SJSA1 (cell line): ENCODE results near the gene RPS21. TPM values are rescaled to one million over a fixed set of nuclear protein-coding genes. Genes with fewer than 3 reads are reported as not detected.

Experiments used
- DNase-seq, 2 experiments: peaks; one replicate each; pipeline ENCODE4 v3.0.0-alpha.2; 2015 to 2020; ENCODE audit warnings: low spot score in 2 of 2, low read depth in 1 of 2
- H3K27ac ChIP-seq: fragments of 250-450 bp; sonication (Bioruptor Pico); 2 replicates; pipeline ENCODE4 v1.5.1; 2020; ENCODE audit warnings: mild to moderate bottlenecking, moderate library complexity
- H3K27me3 ChIP-seq: fragments of 250-450 bp; sonication (Bioruptor Pico); replicated peaks from 2 replicates; pipeline ENCODE4 v1.5.1; 2020; ENCODE audit warnings: mild to moderate bottlenecking, moderate library complexity
- H3K36me3 ChIP-seq: fragments of 250-450 bp; sonication (Bioruptor Pico); 2 replicates; pipeline ENCODE4 v1.5.1; 2020; ENCODE audit warnings: mild to moderate bottlenecking
- H3K4me1 ChIP-seq: fragments of 250-450 bp; sonication (Bioruptor Pico); replicated peaks from 2 replicates; pipeline ENCODE4 v1.6.1; 2021; ENCODE audit warnings: mild to moderate bottlenecking
- H3K4me3 ChIP-seq: fragments of 250-450 bp; sonication (Bioruptor Pico); 2 replicates; pipeline ENCODE4 v1.5.1; 2020; ENCODE audit warnings: mild to moderate bottlenecking
- H3K9me3 ChIP-seq: fragments of 250-450 bp; sonication (Bioruptor Pico); replicated peaks from 2 replicates; pipeline ENCODE4 v1.5.1; 2020; ENCODE audit warnings: mild to moderate bottlenecking
- total RNA-seq: library from RNA; depleted of rRNA; stranded (reverse); fragments of >200 nt; shearing (Covaris generic); gene quantifications from 2 replicates; pipeline ENCODE4 v1.2.3, GENCODE V29; 2014

Gene RPS21
- total RNA-seq, 1 experiment from 2014 or later, result 1,367 TPM

GRCh38 chr20:62398120-62398821, 11.4 kb downstream of the RPS21 start:
- Histone ChIP-seq H3K36me3 (peaks cover 16% of the 10 kb centered on the region), H3K4me3 (no peak overlapping the region), H3K9me3 (no peaks in the 10 kb centered on the region), H3K27me3 (no peaks in the 10 kb centered on the region), H3K27ac (no peak overlapping the region), H3K4me1 (no peaks in the 10 kb centered on the region)
- DNase-seq, result no peak

GRCh38 chr20:62400021-62400420, 13.1 kb downstream of the RPS21 start:
- Histone ChIP-seq H3K4me1 (peaks cover under 1% of the 10 kb centered on the region; the same call in 1 of the 2 replicates), H3K36me3 (peaks cover 5% of the 10 kb centered on the region; the same call in 1 of the 2 replicates), H3K4me3 (no peak overlapping the region), H3K9me3 (no peaks in the 10 kb centered on the region), H3K27ac (no peak overlapping the region), H3K27me3 (no peaks in the 10 kb centered on the region)
- no peak for DNase-seq

- peaks cover 8% of the 10 kb centered on the region; the same call in 1 of the 2 replicates for H3K36me3 ChIP-seq
- H3K27ac ChIP-seq, result no peak overlapping the region
- H3K9me3 ChIP-seq, result no peaks in the 10 kb centered on the region
- no peak for DNase-seq
- H3K4me3 ChIP-seq, result no peak overlapping the region
- peaks cover 5% of the 10 kb centered on the region for H3K4me1 ChIP-seq
- no peaks in the 10 kb centered on the region for H3K27me3 ChIP-seq
Observed at GRCh38 chr20:62400541-62400940, 13.6 kb downstream of the RPS21 start.

GRCh38 chr20:62401331-62401779, 14.5 kb downstream of the RPS21 start:
- H3K36me3 ChIP-seq, result peaks cover 8% of the 10 kb centered on the region; the same call in 1 of the 2 replicates
- no peak for DNase-seq
- H3K4me1 ChIP-seq, result peaks cover 13% of the 10 kb centered on the region
- no peaks in the 10 kb centered on the region for H3K9me3 ChIP-seq
- H3K27me3 ChIP-seq, result no peaks in the 10 kb centered on the region
- no peak overlapping the region for H3K4me3 ChIP-seq
- H3K27ac ChIP-seq, result no peak overlapping the region

- Histone ChIP-seq H3K9me3 (no peaks in the 10 kb centered on the region), H3K27ac (no peak overlapping the region), H3K4me1 (peaks cover 21% of the 10 kb centered on the region), H3K36me3 (peaks cover 8% of the 10 kb centered on the region; the same call in 1 of the 2 replicates), H3K27me3 (no peaks in the 10 kb centered on the region), H3K4me3 (no peak overlapping the region)
- no peak for DNase-seq
Observed at GRCh38 chr20:62402456-62403150, 15.7 kb downstream of the RPS21 start.

- H3K4me3 ChIP-seq, result no peak overlapping the region
- H3K27me3 ChIP-seq, result no peaks in the 10 kb centered on the region
- peaks cover 24% of the 10 kb centered on the region for H3K4me1 ChIP-seq
- no peak for DNase-seq
- peaks cover 8% of the 10 kb centered on the region; the same call in 1 of the 2 replicates for H3K36me3 ChIP-seq
- no peak overlapping the region for H3K27ac ChIP-seq
- no peaks in the 10 kb centered on the region for H3K9me3 ChIP-seq
Observed at GRCh38 chr20:62403331-62403730, 16.4 kb downstream of the RPS21 start.

- H3K27ac ChIP-seq, result no peak overlapping the region
- no peaks in the 10 kb centered on the region for H3K9me3 ChIP-seq
- no peaks in the 10 kb centered on the region for H3K27me3 ChIP-seq
- peaks cover 24% of the 10 kb centered on the region for H3K4me1 ChIP-seq
- no peak for DNase-seq
- no peak overlapping the region for H3K4me3 ChIP-seq
- peaks cover 8% of the 10 kb centered on the region; the same call in 1 of the 2 replicates for H3K36me3 ChIP-seq
Observed at GRCh38 chr20:62404112-62404665, 17.3 kb downstream of the RPS21 start.

- no peak for DNase-seq
- peaks cover 8% of the 10 kb centered on the region; the same call in 1 of the 2 replicates for H3K36me3 ChIP-seq
- no peaks in the 10 kb centered on the region for H3K9me3 ChIP-seq
- H3K4me1 ChIP-seq, result peaks cover 24% of the 10 kb centered on the region
- no peaks in the 10 kb centered on the region; the same call in 1 of the 2 replicates for H3K27me3 ChIP-seq
- H3K4me3 ChIP-seq, result no peak overlapping the region
- no peak overlapping the region for H3K27ac ChIP-seq
Observed at GRCh38 chr20:62404761-62405107, 17.8 kb downstream of the RPS21 start.

- peaks cover 8% of the 10 kb centered on the region; the same call in 1 of the 2 replicates for H3K36me3 ChIP-seq
- peak in 1 of 2 experiments; percentile 63 for DNase-seq
- H3K9me3 ChIP-seq, result no peaks in the 10 kb centered on the region
- peaks cover 24% of the 10 kb centered on the region for H3K4me1 ChIP-seq
- H3K4me3 ChIP-seq, result peak overlapping the region; percentile 6
- H3K27ac ChIP-seq, result no peak overlapping the region
- H3K27me3 ChIP-seq, result no peaks in the 10 kb centered on the region; the same call in 1 of the 2 replicates
Observed at GRCh38 chr20:62405108-62405980, 18.4 kb downstream of the RPS21 start.

- Histone ChIP-seq H3K4me3 (peak overlapping the region; percentile 70), H3K36me3 (peaks cover 8% of the 10 kb centered on the region; the same call in 1 of the 2 replicates), H3K9me3 (no peaks in the 10 kb centered on the region), H3K27me3 (peaks cover 5% of the 10 kb centered on the region; the same call in 1 of the 2 replicates), H3K4me1 (peaks cover 24% of the 10 kb centered on the region), H3K27ac (no peak overlapping the region)
- no peak for DNase-seq
Observed at GRCh38 chr20:62405981-62406513, 19.1 kb downstream of the RPS21 start.

- no peak overlapping the region for H3K27ac ChIP-seq
- peak overlapping the region; percentile 70 for H3K4me3 ChIP-seq
- H3K36me3 ChIP-seq, result peaks cover 8% of the 10 kb centered on the region; the same call in 1 of the 2 replicates
- H3K4me1 ChIP-seq, result peaks cover 24% of the 10 kb centered on the region
- H3K27me3 ChIP-seq, result peaks cover 9% of the 10 kb centered on the region; the same call in 1 of the 2 replicates
- DNase-seq, result no peak
- no peaks in the 10 kb centered on the region for H3K9me3 ChIP-seq
Observed at GRCh38 chr20:62406635-62407176, 19.8 kb downstream of the RPS21 start.

- Histone ChIP-seq H3K27me3 (peaks cover 9% of the 10 kb centered on the region; the same call in 1 of the 2 replicates), H3K36me3 (peaks cover 6% of the 10 kb centered on the region; the same call in 1 of the 2 replicates), H3K27ac (no peak within 1 kb of the TSS), H3K9me3 (no peaks in the 10 kb centered on the region), H3K4me3 (peak within 1 kb of the TSS; percentile 70), H3K4me1 (peaks cover 24% of the 10 kb centered on the region)
- peak; percentile 73 to 93 for DNase-seq
Observed at GRCh38 chr20:62407221-62407992, 20.5 kb downstream of the RPS21 start, which contains the start of gene CABLES2. TSS of gene CABLES2 (minus strand) at chr20:62407285. CDS start at chr20:62407276, 9 bp downstream.
